Vagina (tissue), 2 donors: Measurements from ENCODE around the gene CAPZB. TPM values are rescaled to one million over a fixed set of nuclear protein-coding genes. Genes with fewer than 3 reads are reported as not detected.
"Not testable (repeated sequence)": the region's sequence is repeated elsewhere in the genome, so short reads cannot be mapped to it uniquely, and the experiment has no call there.

Experiments used
- DNase-seq, 2 donors: peaks; one replicate each; pipeline ENCODE4 v3.0.0-alpha.2; 2017; ENCODE audit errors: extremely low spot score in 2 of 2
- H3K27ac ChIP-seq: fragments of 200-600 bp; sonication (generic); one replicate; pipeline ENCODE4 v1.5.1; 2019
- H3K27me3 ChIP-seq: fragments of 200-600 bp; sonication (generic); one replicate; pipeline ENCODE4 v1.5.1; 2019
- H3K36me3 ChIP-seq, 2 donors: fragments of 200-600 bp; sonication (generic); one replicate each; pipeline ENCODE4 v1.5.1; 2017 to 2019
- H3K4me1 ChIP-seq: fragments of 200-600 bp; sonication (generic); one replicate; pipeline ENCODE4 v1.5.1; 2019
- H3K4me3 ChIP-seq, 2 donors: fragments of 200-600 bp; sonication (generic); 1 replicate in 1 of 2; 2 replicates in 1 of 2; pipeline ENCODE4 v1.5.1; 2016 to 2019
- H3K9me3 ChIP-seq: fragments of 200-600 bp; sonication (generic); one replicate; pipeline ENCODE4 v1.5.1; 2019
- CTCF ChIP-seq, 3 experiments: fragments of 450-650 bp in 2 of 3; fragments of 200-600 bp in 1 of 3; sonication (generic) in 1 of 3; IDR thresholded peaks; one replicate each; pipeline ENCODE4 v1.5.1; 2017 to 2019; ENCODE audit warnings: antibody characterized with exemption in 3 of 3, mild to moderate bottlenecking in 2 of 3, moderate library complexity in 2 of 3
- POLR2A ChIP-seq, 2 donors: fragments of 450-650 bp; IDR thresholded peaks; one replicate each; pipeline ENCODE4 v1.6.1; 2017; ENCODE audit warnings: antibody characterized with exemption in 2 of 2, mild to moderate bottlenecking in 2 of 2, moderate library complexity in 2 of 2
- POLR2AphosphoS5 ChIP-seq, 2 donors: sonication (generic); formaldehyde crosslinking; IDR thresholded peaks; one replicate each; pipeline ENCODE4 v1.9.0; 2017; ENCODE audit warnings: antibody characterized with exemption in 2 of 2, mild to moderate bottlenecking in 2 of 2, low read depth in 1 of 2; ENCODE audit not compliant: insufficient read depth in 1 of 2
- intact Hi-C: fragments of 100-400 bp; cut with DNase I; formaldehyde crosslinking; loops from one replicate; pipeline ENCODE4 v1.15.1; 2023
- total RNA-seq: library from RNA; depleted of rRNA; stranded (reverse); fragments of >200 nt; gene quantifications from one replicate; pipeline ENCODE4 v1.2.3, GENCODE V29; 2016

The CAPZB gene
- total RNA-seq, 1 donor from 2014 or later, result 152 TPM

GRCh38 chr1:19307794-19308508, 177.4 kb downstream of the CAPZB start:
- intact Hi-C loops, result no loop called here
- TF ChIP-seq CTCF (IDR thresholded peaks at IDR 0.05) (no peak), POLR2AphosphoS5 (IDR thresholded peaks at IDR 0.05; ENCODE audit: insufficient read depth in 1 of 2, low read depth in 1 of 2) (no peak), POLR2A (IDR thresholded peaks at IDR 0.05) (no peak)
- H3K27me3 ChIP-seq, result no peaks in the 10 kb centered on the region
- no peak overlapping the region for H3K27ac ChIP-seq
- H3K4me3 ChIP-seq, result no peak overlapping the region
- peaks cover 0 to 58% of the 10 kb centered on the region in 2 donors for H3K36me3 ChIP-seq
- peak in 1 of 2 donors; percentile 81 for DNase-seq
- peaks cover 34% of the 10 kb centered on the region for H3K4me1 ChIP-seq
- no peaks in the 10 kb centered on the region for H3K9me3 ChIP-seq

- Histone ChIP-seq H3K27me3 (no peaks in the 10 kb centered on the region), H3K9me3 (no peaks in the 10 kb centered on the region), H3K36me3 (peaks cover 0 to 62% of the 10 kb centered on the region in 2 donors), H3K4me3 (no peak overlapping the region), H3K4me1 (peaks cover 28% of the 10 kb centered on the region), H3K27ac (no peak overlapping the region)
- TF ChIP-seq POLR2A (IDR thresholded peaks at IDR 0.05) (no peak), POLR2AphosphoS5 (IDR thresholded peaks at IDR 0.05; ENCODE audit: insufficient read depth in 1 of 2, low read depth in 1 of 2) (no peak), CTCF (IDR thresholded peaks at IDR 0.05) (no peak)
- intact Hi-C loops, result no loop called here
- DNase-seq, result peak in 1 of 2 donors; percentile 28
Measured at GRCh38 chr1:19306941-19307340, 178.4 kb downstream of the CAPZB start.

GRCh38 chr1:19305880-19306279, 179.5 kb downstream of the CAPZB start:
- Histone ChIP-seq H3K27ac (no peak overlapping the region), H3K27me3 (no peaks in the 10 kb centered on the region), H3K36me3 (peaks cover 0 to 62% of the 10 kb centered on the region in 2 donors), H3K9me3 (no peaks in the 10 kb centered on the region), H3K4me3 (no peak overlapping the region), H3K4me1 (peaks cover 21% of the 10 kb centered on the region)
- no peak for DNase-seq
- TF ChIP-seq POLR2A (IDR thresholded peaks at IDR 0.05) (no peak), POLR2AphosphoS5 (IDR thresholded peaks at IDR 0.05; ENCODE audit: insufficient read depth in 1 of 2, low read depth in 1 of 2) (no peak), CTCF (IDR thresholded peaks at IDR 0.05) (no peak)
- intact Hi-C loops, result no loop called here

- peaks cover 0 to 70% of the 10 kb centered on the region in 2 donors for H3K36me3 ChIP-seq
- H3K27me3 ChIP-seq, intact Hi-C loops, DNase-seq, H3K27ac ChIP-seq, H3K4me1 ChIP-seq, H3K4me3 ChIP-seq, H3K9me3 ChIP-seq: not testable (repeated sequence)
Measured at GRCh38 chr1:19304081-19304480, 181.3 kb downstream of the CAPZB start.

GRCh38 chr1:19300211-19300610, 185.1 kb downstream of the CAPZB start:
- Histone ChIP-seq H3K4me3 (no peak overlapping the region), H3K27ac (no peak overlapping the region), H3K27me3 (no peaks in the 10 kb centered on the region), H3K9me3 (no peaks in the 10 kb centered on the region), H3K4me1 (no peaks in the 10 kb centered on the region), H3K36me3 (peaks cover 0 to 34% of the 10 kb centered on the region in 2 donors)
- DNase-seq, result no peak
- TF ChIP-seq POLR2A (IDR thresholded peaks at IDR 0.05) (no peak), POLR2AphosphoS5 (IDR thresholded peaks at IDR 0.05; ENCODE audit: insufficient read depth in 1 of 2, low read depth in 1 of 2) (no peak), CTCF (IDR thresholded peaks at IDR 0.05) (no peak)
- intact Hi-C loops, result no loop called here
